GM20000 (cell line): Measurements from ENCODE around the gene UTP4.
"Not testable (repeated sequence)": the region's sequence is repeated elsewhere in the genome, so short reads cannot be mapped to it uniquely, and the experiment has no call there.

Experiments used
- DNase-seq: peaks from one replicate; pipeline ENCODE4 v3.0.0; 2012; ENCODE audit warnings: low spot score
- CTCF ChIP-seq: IDR thresholded peaks from 2 replicates; pipeline ENCODE4 v1.5.1; 2012; ENCODE audit warnings: mild to moderate bottlenecking, control low read depth; ENCODE audit errors: extremely low read depth, missing control alignments

The UTP4 gene

GRCh38 chr16:69131839-69132423 lies 518 bp upstream of the UTP4 start:
- TF ChIP-seq CTCF, result no peak
- peak; percentile 95 for DNase-seq

- no peak for DNase-seq
- no peak for TF ChIP-seq CTCF
These were observed 1.0 kb downstream of the UTP4 start for GRCh38 chr16:69133373-69133954.

GRCh38 chr16:69138608-69139007 lies 6.2 kb downstream of the UTP4 start:
- DNase-seq, result no peak
- TF ChIP-seq CTCF, result no peak

GRCh38 chr16:69139464-69139863 lies 7.0 kb downstream of the UTP4 start:
- not testable (repeated sequence) for DNase-seq

- no peak for TF ChIP-seq CTCF
- no peak for DNase-seq
These were observed 8.6 kb downstream of the UTP4 start for GRCh38 chr16:69141014-69141413.

- no peak for DNase-seq
- TF ChIP-seq CTCF, result no peak
These were observed 9.5 kb downstream of the UTP4 start for GRCh38 chr16:69141936-69142335.

GRCh38 chr16:69143116-69143515 lies 10.7 kb downstream of the UTP4 start:
- DNase-seq, result no peak
- no peak for TF ChIP-seq CTCF

GRCh38 chr16:69145658-69146057 lies 13.2 kb downstream of the UTP4 start:
- no peak for TF ChIP-seq CTCF
- DNase-seq, result no peak

- DNase-seq, result not testable (repeated sequence)
These were observed 17.2 kb downstream of the UTP4 start for GRCh38 chr16:69149621-69150020.
